SH-SY5Y (cell line): ENCODE measurements around the gene SLC34A1.

ENCODE experiments used
- GATA2 ChIP-seq: IDR thresholded peaks from 2 replicates; pipeline ENCODE4 v1.6.1; 2011; ENCODE audit warnings: mild to moderate bottlenecking, low read depth, low read length
- GATA3 ChIP-seq: IDR thresholded peaks from 2 replicates; pipeline ENCODE4 v1.6.1; 2011; ENCODE audit warnings: low read depth, mild to moderate bottlenecking, low read length, moderate library complexity

DNA sequence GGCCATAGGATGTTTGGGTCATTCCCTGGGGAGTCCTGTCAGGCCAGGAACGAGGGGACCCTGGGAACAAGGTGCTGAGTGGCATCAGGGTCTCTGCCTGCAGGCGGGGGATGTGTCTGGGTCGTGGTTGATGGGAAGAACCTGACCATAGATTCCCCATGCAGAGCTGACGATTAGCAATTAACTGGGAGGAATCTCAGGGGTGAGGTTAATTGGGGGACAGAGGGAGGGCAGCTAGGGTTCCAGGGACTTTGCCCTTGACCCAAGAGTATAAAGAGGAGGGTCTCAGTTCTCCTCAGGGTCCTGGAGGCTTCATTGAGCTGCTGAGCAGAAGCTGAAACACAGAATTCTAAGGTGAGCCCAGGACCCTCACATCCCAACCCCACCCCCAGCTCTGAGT, at the start of gene SLC34A1:
- TF ChIP-seq GATA2 = no peak
- no peak for TF ChIP-seq GATA3
